HG03575 (cell line): ENCODE measurements around the gene ENDOU.

Experiments used
- ATAC-seq: cut with Tn5 transposase; IDR thresholded peaks from one replicate; pipeline ENCODE4 v1.9.1; 2021; ENCODE audit not compliant: unreplicated experiment, insufficient number of reproducible peaks, low FRiP score; ENCODE audit errors: extremely low read depth

The ENDOU gene, protein sequence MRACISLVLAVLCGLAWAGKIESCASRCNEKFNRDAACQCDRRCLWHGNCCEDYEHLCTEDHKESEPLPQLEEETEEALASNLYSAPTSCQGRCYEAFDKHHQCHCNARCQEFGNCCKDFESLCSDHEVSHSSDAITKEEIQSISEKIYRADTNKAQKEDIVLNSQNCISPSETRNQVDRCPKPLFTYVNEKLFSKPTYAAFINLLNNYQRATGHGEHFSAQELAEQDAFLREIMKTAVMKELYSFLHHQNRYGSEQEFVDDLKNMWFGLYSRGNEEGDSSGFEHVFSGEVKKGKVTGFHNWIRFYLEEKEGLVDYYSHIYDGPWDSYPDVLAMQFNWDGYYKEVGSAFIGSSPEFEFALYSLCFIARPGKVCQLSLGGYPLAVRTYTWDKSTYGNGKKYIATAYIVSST

DNA sequence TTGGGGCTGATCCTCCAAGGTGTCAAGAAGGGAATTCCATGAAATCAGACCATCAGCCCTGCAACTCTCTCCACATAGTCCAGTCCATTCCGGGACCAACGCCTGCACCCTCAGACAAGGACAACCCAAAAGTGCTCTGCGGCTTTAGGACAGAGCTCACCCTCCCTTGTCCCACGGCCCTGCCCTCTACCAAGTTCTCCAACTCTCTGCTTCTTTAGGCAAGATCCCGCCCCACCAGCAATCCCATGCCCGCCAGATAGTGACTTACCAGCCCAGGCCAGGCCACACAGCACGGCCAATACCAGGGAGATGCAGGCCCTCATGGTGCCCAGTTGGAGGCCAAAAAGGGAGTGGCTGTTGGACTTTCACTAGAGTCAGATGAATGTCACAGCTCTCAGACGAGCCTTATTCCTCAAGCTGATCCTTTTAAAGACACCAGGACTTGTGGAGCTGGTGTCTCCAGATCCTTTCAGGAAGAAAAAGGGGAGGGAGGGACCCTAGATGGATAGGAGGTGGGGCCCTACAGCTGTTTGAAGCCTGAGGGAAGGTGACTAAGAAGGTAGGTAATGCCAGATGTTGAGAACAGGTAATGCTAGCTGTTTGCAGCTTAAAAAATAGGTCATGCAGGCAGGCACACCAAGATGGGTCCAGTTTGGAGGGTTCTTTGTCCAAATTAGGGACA, at the start of gene ENDOU:
TSS of gene ENDOU (minus strand) at position 400 of the 682 bp plus-strand sequence. CDS start at position 323, 77 bp downstream.
- ATAC-seq = no peak

DNA sequence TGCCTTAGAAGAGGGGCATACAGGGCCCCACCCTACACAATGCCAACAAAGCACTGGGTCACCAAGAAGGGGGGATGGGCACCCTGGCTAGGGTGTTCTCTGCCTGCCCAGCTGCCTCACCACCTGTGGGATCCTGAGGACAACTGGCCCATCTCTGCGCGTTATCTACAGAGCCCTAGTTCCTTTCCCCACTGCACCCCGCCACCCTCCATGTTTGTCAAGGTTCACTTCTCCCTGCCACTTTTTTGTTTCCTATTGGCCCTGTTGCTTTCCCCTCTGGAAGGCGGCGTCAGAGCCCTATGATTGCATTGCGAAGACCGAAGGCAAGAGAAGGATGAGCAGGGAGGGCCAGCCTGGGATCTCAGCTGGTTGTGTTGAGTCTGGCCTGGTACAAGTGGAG, 49.4 kb upstream of the ENDOU start:
- ATAC-seq = no peak

DNA sequence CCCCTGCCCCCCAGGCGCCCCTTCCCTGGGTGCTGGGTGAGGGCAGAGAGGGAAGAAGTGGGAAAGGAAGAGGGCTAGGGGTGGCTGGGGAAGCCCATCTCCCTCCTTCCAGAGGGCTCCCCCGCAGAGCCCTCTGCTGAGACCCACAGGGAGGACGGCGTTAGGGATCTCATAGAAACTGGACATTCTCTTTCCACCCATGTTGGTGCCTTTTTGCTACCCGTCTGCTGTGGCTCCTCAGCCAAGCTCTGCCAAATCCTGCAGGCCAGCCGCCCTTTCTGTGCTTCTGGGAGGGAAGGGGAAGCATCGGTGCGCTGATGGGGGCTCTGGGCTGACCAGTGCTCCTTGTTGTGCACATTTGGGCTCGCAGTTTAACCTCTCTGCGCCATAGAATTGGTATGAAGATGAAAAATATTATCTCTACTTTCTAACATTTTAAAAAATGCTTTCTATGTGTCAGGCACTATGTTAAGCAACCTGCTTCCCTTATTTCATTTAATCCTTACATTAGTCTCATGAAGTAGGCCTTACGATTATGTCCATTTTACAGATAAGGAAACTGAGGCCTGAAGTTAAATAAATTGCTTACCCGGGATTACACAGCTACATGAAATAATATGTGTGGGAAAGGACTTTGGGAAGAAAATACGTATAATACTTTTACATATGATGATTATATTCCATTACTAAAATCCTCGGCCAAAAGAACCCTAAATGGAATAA, 48.7 kb upstream of the ENDOU start:
- no peak for ATAC-seq

DNA sequence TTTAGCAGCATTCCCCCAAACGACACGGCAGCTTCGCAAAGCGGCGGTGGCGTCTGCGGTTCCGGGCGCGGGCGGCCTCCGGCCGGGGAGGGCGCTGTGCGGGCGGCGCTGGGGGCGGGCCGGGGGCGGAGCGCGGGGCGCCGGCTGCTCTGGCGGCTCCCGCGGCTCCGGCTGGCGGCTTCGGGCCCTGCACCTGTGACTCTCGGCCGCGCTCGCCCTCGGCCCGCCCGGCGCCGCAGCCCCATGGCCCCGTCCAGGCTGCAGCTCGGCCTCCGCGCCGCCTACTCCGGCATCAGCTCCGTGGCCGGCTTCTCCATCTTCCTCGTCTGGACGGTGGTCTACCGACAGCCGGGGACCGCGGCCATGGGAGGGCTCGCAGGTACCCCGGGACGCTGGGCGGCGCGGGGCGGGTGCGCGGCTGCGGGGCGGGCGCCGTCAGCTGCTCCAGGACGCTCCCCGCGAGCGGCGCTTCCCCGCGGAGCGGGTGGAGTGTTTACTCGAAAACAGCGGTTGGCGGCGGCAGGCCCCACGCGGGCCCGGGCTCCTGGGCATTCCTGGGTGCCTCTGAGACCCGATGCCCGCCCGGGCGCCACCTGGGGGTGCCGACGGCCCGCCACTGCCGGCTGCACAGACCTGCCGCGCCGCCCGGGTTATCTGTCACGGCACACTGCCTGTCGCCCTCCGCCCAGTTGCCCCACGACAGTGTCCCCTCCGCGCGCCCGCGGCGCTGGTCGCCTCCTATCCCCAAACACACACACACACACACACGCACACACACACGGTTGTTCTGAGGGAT, 48.0 kb upstream of the ENDOU start, which contains the start of gene SLC48A1:
TSS of gene SLC48A1 (plus strand) at position 177 of the 796 bp plus-strand sequence. CDS start at position 244, 67 bp downstream.
- ATAC-seq = no peak

DNA sequence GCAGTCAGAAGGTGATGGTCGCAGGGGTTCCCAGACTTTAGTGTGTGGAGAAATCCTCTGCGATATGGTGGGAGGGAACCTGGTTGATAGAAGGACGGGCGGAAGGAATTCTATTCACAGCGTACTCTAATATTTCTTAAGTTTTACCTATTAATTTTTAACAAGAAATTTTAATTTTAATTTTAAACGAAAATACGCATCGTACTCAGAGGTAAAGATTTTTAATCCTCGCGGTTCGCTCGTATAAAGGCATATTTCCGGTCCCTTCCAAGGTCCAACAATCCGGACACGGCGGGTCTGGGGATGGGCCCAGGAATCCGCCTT, 47.4 kb upstream of the ENDOU start:
- no peak for ATAC-seq

DNA sequence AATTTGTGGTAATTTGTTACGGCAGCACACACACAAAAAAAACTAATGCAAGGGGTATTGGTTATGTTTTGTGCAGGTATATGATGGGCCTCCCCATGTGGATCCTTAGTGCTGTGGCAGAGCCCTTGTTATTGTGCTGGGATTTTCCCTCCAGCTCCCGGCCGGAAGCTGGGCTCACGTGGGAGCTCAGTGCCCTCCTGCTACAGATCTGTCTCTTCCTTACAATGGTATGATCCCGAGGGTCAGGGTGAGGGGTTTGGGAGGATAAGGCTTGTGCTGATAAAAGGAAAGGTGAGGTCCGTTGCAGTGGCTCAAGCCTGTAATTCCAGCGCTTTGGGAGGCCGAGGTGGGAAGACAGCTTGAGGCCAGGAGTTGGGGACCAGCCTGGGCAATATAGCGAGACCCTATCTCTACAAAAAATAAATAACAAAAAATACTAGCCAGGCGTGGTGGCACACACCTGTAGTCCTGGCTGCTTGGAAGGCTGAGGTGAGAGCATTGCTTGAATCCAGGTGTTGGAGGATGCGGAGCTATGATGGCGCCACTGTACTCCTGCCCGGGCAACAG, 46.9 kb upstream of the ENDOU start:
- no peak for ATAC-seq

DNA sequence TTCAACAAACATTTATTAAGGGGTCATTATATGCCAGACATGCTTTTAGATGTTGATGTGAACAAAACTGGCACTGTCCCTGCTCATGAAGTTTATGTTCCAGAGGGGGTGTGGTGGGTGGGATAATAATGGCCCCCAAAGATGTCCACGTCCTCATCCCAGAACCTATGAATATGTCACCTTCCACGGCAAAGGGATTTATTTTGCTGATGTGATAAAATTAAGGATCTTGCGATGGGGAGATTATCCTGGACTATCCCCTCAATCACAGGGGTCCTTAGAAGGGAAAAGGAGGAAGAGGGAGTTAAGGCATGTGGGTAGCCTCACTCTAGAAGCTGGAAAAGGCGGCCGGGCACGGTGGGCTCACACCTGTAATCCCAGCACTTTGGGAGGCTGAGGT, 46.0 kb upstream of the ENDOU start:
- ATAC-seq = no peak

DNA sequence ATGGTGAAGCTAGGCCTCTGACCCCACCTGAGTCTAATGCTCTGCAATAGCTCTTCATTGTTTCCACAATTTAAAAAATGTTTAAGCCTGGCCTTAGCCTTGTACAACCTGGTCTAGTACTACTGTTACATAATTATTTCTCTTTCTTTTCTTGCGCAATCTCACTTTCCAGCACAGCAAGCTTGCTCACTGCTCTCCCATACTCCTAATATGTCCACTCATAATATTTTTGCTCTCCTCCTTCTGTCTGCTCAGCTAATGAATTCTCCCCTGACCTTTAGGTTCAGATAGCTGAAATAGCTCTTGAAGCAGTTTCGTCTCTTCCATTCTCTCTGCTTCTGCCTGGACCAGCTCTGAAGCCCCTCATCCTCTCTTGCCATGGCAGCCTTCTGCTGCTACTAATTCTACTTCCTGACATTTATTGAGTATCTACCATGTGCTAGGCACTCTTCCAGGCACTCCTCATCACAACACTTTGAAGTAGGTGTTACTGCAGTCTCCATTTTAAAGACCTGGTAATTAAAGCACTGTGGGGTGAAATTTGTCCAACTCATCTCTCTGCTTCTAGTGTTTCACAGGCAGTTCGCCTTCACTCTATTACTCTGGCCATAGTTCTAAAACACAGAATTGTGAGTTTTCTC, 44.9 kb upstream of the ENDOU start:
- no peak for ATAC-seq

DNA sequence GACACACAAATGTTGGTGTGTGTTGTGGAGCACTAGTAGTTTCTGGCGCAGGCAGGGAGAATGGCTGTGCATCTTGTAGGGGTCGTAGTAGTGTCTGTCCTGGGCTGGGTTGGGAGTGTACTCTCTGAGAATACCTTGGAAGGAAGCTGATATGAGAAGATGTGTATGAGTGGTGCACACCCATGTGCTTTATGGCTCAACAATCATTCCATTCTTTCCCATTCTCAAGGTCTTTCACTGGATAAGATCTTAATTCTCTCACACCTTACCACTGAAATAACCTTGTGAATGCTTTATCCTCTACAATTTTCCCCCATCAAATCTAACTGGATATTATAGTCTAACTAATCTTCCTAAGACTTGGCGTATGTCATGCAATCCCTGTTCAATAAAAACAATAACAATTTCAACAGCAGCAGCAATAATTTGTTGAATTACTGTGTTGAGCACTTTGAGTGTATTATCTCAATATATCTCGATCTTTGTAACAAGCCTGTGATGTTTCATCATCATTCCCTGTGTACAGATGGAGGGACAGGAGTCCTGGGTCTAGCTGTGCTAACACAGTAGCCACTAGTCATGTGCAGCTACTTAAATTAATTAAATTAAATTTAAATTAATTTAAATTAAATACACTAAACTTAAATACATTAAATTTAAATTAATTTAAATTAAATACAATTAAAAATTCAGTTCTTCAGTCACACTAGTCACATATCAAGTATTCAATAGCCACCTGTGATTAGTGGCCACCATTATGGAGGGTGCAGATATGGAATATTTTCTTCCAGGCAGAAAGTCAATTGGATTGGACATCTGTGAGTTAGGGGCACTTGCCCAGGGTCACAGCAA, 44.2 kb upstream of the ENDOU start:
- ATAC-seq = no peak

DNA sequence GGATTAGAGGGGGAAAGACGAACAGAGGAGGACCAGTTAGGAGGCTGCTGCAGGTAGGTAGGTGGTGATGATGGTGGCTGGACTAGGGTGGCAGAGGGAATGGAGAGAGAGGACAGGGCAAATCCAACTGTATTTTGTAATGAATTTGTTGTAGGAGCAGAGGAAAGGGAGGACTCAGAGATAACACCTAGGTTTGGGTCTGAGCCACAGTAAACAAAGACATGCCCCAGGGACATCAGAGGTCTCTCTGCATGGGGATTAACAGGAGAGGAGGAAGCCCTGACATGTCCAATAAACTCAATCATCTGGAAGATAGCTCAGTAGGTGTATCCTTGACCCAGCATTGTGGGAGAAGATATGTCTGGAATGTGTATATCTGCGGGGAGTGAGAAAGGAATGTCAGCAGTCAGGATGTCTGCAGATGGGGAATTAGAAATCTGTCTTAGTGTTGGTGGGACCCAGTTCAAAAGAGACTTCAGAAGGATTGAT, 43.1 kb upstream of the ENDOU start:
- ATAC-seq = no peak

DNA sequence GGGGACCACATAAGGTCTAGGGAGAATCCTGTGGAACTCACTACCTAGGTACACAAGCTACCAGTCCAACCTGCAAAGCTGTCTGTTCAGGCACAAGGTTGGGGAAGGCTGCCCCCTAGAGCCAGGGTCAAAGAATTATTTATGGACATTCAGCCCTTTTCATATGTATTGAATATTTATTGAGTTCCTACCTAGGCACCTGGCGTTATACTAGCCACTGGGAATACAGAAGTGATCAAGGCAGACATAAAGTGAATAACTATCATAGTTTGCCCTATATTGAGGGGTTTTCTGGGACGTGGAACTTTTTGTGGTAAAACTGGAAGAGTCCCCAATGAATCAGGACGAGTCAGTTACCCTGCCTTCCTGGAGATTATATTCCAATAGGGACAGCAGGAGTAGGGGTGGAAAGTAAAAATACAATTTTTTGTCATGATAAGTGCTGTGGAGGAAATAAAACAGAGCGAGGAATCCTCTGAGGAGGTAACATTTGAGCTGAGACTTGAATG, 42.0 kb upstream of the ENDOU start:
- no peak for ATAC-seq

DNA sequence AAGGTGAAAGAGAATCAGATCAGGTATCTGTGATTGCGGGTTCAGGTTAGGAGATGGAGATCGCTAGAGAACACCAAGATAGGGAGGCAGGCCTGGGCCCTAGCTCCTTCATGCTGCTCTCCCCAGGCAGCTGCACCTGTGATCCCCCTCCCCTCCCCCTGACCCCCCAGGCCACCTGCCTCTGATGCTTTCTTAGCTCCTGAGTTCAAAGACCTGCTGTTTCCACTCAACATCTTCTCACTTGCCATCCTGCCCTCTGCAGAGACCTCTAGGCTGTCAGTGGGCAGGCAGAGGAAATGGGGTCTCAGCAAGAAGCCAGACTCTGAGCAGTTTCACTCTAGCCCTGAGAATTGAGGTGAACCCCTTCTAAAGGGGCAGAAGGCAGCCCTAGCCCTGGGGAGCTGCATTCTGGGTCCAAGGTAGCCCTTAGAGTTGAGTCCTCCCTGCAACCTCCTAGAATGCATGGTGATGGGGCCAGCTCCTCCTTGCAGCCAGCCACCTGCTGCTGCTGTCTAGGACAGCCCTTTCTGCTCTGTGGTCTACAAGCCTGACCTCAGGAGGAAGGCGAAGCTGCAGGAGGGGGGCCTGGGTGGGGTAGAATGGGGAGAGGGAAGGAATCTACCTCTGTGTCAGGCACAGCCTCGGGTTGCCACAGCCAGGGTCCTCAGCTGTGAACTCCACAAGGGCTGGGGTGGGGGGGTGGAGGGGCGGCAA, 41.4 kb upstream of the ENDOU start:
- ATAC-seq = no peak

DNA sequence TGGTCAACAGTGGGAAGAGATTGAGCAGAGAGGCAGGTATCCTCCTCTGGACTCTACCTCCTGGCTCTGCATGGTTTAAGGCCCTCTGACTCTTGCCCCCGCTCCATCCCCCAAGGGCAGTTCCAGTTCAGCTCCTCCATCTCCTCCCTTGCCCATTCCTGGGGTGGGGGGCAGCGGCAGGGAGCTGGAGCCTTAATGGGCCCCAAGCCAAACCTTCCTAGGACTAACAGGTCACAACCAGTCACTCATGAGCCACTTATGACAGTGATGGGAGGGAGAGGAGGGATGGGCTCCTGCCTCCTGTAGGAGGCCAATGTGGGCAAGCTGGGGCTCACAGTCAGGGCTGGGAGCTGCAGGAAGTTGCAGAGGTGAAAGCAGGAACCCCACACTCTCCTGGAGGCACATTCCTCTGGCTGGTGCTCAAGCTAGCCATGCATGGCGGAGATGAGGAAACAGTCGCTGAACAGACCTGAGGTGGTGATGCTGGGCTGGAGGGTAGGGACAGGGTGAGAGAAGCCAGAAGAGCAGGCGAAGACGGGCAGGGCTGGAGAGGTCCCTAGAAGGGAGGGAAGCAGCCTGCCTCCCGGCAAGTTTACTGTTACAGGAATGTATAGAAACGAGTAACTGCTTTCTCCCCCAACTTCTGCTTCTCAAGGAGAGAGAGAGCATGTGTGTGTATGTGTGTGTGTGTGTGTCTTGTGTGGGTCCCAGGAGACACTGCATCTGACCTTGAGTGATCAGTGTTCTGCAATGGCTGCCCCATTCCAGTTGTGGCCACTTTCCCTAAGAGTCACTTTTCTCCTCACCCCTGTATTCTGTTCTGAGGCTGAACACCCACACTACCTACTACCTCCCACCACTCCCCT, 38.4 kb upstream of the ENDOU start:
- ATAC-seq = no peak

DNA sequence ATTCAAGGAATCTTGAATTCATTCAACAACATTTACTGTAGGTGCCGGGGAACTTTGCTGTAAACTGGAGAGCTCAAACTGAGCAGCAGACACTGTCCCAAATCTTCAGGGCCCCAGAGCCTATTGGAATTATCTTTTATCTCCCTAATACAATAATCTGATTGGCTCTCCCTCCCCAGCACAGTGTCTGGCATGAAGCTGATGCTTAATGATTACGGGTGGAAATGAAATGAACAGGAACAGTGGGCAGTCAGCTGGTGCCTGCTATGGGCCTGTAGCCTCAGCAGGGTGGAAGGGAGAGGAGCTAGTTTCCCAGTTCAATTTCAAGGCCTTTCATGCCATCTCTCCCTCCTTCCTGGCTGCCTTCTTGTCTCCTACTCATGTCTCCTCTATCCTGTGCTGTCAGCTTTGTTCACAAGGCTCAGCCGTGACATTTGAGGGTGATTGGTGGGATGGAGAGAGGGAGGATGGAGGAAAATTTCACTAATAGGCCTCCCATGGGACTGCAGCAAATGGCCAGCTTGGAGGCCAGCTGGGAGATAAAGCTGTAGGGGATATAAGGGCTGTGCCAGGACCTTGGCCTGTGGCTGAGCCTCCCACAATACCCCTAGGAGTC, 37.7 kb upstream of the ENDOU start:
- ATAC-seq = no peak
